Stimulated activated CD4-positive, alpha-beta T cell treated with anti-CD3 and anti-CD28 coated beads, Interleukin-1b, Interleukin-23, amount 100 ng/mL, for 4 hours (primary cell): Measurements from ENCODE around the gene MOGAT1.
"Not testable (repeated sequence)": the region's sequence is repeated elsewhere in the genome, so short reads cannot be mapped to it uniquely, and the experiment has no call there.

ENCODE experiments used
- DNase-seq, 2 donors: peaks; one replicate each; pipeline ENCODE4 v3.0.0-alpha.2; 2020; ENCODE audit warnings: low read depth in 2 of 2

Gene MOGAT1

DNA sequence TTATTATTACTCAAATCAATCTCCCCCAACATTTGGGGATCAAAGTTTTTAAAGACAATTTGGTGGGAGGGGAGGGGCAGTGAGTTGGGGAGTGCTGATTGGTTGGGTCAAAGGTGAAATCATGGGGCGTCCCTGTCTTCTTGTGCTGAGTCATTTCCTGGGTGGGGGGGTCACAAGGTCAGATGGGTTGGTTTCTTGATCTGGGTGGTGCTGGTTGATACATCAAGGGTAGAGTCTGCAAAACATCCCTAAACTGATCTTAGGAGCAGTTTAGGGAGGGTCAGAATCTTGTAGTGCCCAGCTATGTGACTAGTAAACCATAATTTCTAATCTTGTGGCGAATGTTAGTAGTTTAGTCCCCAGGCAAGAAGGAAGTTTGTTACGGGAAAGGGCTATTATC lies 67.4 kb downstream of the MOGAT1 start:
- DNase-seq, result no peak

DNA sequence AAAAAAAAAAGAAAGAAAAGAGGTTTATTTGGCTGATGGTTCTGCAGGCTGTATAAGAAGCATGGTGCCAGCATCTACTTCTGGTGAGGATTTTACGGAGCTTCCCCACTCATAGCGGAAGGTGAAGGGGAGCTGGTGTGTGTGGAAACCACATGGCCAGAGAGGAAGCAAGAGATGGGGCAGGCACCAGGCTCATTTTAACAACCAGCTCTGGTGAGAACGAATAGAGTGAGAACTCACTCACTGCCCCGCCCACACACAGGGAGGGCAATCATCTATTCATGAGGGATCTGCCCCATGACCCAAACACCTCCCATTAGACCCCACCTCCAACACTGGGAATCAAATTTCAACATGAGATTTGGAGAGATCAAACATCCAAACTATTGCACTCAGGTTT lies 68.5 kb downstream of the MOGAT1 start:
- DNase-seq, result no peak

DNA sequence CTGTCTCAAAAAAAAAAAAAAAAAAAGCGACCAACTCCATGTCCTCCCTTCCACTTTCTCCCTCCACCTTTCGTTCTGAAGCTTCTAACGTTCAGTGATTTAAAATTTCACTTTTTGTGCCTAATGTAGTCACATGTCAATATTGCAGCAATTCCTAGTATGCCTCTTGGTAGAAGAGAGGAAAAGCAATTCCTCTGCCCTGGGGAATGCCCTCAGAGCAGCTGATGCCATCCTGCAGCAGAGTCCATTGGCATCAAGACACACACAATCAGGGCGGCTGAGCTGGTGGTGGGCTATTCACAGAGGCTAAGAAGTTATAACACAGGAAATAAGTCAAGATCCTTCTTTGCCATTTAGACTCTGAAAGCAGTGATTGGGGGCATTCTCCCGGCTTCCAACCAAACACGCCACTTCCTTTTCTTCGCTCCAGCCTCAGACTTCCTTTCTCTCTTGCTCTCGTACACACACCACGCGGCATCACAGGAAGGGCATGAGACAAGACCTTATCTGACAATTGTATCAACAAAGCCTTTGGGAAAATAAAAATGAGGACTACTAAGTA lies 71.9 kb downstream of the MOGAT1 start:
- no peak for DNase-seq

DNA sequence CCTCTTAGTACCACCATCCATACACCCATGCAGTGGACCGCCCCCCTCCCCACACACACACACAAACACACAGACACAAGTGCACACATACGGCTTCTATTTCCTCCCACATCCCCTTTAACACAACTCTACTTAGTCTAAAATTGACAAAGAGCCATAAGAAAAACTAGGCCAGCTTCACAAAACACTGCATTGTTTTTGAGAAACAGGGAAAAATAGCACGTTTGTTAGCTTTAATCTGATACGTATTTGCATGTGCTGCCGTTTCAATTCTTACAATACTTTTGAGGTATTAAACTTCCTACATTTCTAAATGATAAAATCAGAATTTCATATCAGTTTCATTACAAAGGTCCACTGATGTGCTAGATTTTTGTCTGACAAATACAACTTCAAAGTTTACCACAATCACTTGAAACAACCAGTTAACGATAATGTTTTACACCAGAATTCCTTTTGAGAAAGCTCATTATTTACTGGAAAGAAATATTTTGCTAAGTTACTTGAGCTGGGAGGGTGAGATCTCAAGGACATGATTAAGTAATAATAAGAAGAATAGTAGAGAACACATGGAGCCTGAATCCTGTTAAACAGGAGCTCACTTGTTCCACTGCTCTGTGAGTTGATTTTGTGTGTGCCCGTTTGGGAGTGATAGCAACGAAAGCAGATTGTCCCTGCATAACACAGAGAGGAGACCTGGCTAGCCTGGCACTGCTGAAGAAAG lies 74.5 kb downstream of the MOGAT1 start:
- no peak for DNase-seq

DNA sequence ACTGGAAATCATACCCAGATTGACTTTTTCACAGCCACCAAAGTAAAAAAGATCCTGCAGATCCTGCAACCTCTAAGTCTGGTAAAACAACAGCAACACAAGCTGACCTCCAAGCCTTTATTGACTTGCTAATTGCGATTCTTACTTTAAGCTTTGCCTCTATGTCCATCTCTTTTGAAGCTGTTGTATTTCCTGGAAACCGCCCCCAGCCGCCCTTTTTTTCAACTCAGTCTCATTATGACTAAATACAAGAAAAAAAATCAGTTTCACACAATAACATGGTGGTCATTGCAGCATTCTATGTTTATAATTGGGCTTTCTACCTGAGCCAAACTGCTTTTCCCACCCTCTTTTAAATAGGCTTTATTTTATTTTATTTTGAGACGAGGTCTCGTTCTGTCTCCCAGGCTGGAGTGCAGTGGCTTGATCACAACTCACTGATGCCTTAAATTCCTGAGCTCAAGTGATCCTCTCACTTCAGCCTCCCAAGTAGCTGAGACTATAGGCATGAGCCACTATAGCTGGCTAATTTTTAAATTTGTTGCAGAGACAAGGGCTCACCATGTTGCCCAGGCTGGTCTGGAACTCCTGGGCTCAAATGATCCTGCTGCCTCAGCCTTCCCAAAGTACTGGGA lies 76.2 kb downstream of the MOGAT1 start:
- no peak for DNase-seq

DNA sequence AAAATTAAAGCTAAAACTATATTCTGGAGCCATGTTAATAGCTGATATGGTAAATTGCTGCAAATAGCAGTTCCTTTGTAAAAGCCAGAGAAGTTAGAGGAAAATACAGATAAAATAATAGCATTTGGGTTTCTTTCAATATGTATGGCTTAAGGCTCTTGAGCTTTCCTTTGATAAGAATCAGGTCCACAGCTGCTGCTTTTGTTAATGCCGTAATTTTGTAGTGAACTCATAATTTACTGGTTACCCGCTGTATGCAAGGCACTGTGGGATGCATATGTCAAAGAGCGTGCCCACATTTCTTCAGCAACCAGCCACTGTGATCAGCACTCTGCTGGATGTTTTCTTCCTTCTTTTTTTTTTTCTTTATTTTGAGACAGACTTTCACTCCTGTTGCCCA lies 79.1 kb downstream of the MOGAT1 start:
- no peak for DNase-seq

DNA sequence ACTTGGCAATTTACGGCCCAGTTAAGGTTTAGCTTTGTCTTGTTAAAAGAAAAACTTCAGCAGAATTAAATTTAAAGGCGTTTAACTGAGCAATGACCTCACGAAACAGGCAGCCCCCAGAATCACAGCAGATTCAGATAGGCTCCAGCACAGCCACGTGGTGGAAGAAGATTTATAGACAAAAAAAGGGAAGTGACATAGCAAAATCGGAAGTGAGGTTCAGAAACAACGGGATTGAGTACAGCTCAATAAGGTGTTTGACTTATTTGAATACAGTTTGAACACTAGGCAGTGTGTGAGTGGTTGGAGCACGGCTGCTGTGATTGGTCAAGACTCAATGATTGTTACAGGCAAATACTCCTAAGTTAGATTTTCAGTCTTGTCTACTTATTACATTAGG lies 79.8 kb downstream of the MOGAT1 start:
- no peak for DNase-seq

DNA sequence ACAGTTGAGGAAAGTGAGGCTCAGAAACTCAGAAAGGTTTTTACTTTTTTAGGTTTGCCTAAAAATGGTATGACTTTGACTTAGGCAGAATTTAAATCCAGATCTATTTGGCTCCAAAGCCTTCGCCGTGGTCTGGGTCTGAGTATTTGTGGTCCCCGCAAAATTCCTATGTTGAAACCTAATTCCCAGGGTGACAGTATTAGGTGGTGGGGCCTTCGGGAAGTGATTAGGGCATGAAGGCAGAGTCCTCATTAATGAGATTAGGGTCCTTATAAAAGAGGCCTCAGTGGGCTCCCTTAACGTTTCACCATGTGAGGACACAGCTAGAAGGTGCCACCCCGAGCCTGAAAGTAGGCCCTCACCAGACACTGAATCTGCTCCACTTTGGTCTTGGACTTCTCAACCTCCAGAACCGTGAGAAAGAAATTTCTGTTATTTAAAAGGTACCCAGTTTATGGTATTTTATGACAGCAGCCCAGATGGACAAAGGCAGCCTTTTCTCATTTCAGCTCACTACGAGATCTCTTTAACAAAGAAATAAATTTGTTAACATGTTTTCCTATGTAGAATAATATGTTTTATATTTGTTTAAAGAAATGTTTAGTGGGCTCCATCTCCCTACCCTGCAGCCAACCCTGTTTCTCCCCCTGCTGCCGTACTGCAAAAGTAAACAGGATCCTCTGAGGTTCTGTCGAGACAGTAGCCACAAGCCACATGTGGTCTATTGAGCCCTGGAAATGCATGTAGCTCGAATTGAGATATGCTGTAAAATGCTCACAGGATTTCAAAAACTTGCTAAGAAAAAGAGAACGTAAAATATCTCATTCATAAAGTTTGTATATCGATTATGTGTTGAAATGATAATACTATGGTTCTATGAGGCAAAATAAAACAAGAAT lies 80.6 kb downstream of the MOGAT1 start:
- no peak for DNase-seq

DNA sequence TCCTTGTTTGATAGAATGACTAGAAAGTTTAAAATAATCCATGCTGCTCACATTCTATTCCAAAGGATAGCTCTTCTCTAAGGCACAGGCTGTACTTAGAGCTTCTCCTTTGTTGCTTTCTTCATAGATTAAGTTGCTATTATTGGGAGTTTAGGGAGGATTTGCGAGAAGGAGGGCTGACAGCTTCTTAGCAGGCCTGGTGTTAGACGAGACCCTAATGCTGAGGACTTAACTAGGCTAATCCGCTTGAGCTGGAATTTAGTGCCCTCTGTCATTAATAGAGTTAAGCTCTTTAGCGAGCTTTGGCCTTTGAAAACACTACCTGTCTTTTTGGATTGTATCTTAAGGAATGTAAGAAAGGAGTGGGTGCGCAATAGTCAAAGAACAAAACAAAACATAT lies 81.3 kb downstream of the MOGAT1 start:
- DNase-seq, result no peak

DNA sequence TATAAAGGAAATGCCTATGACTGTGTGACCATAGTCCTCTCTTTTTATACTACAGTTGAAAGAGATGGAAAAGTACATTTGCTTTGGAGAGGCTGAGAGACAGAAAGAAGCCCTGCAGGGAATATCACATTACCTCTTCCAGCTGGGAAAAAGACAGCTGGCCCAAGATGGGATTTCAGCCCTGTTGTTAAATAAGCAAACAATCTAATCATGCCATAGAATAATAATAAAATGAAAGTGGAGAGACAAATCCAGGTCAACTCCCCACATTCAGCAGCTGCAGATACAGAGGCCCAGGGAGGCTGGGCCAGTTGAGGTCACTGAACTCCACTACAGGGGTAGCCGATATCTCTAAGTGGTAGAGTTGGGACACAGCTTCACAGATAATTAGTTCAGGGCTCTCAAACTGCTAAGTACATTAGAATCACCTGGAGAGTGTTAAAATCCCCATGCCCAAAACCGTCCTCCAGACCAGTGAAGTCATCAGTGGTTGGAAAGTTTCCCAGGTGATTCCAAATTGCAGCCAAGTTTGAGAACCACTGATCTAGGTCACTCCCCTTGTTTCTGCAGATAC lies 81.9 kb downstream of the MOGAT1 start:
- DNase-seq, result no peak

DNA sequence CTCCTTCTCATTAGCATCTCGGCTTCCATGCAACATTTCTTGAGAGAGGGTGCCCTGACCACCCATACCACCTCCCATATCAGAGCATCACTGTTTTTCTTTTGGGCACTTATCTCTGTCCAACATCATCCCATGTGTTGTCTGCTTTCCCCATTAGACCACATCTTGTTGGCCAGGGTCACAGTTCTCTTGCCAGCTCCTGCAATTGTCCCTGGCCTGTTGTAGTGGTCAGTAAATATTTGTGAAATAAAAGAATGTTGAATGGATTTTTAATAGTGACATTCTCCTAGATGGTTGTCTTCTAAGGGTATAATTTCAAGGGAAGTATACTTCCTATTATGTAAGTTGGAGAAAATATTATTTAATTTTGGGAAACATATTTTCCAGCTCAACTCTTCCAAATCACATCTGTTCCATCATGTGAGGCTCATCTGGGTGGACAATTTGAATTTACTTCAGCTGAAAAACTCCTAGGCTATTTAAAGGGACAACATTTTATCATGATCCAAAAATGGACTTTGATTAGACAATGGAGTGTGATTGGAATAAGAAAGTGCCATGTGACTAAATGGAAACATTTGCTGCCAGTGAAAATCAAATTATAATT lies 83.0 kb downstream of the MOGAT1 start:
- DNase-seq, result no peak

DNA sequence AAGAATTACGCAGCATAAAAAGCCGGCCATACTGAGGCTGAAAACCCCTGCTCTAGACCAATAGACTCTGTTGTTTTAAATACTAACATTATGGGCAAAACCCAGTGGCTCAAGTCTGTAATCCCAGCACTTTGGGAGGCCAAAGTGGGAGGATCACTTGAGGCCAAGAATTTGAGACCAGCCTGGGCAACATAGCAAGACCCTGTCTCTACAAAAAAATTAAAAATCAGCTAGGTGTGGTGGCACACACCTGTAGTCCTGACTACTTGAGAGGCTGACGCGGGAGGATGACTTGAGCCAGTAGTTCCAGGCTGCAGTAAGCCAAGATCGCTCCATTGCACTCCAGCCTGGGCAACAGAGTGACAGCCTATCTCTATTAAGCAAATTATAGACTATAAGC lies 84.1 kb downstream of the MOGAT1 start:
- DNase-seq, result not testable (repeated sequence)

DNA sequence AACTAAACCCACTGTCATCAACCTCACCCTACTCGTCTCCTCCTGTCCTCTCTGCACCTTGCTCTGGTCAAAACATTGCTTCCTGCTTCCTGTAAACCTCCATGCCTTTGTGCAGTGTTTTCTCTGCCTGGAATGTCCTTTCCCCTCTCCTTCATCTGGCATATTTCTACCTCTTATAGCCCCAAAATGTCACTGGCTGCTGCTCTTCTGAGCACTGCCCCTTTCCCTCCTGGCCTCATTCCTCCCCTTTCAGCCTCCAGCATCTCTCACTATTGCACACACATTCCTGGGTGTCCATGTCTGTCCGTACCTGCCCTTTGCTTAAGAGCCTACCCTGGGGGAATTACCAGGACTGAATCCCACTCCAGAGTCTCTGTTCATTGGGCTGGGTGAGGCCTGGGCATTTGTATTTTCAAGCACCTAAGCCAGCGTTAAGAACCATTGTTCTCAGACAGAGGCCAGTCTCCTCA lies 84.9 kb downstream of the MOGAT1 start:
- DNase-seq, result no peak

DNA sequence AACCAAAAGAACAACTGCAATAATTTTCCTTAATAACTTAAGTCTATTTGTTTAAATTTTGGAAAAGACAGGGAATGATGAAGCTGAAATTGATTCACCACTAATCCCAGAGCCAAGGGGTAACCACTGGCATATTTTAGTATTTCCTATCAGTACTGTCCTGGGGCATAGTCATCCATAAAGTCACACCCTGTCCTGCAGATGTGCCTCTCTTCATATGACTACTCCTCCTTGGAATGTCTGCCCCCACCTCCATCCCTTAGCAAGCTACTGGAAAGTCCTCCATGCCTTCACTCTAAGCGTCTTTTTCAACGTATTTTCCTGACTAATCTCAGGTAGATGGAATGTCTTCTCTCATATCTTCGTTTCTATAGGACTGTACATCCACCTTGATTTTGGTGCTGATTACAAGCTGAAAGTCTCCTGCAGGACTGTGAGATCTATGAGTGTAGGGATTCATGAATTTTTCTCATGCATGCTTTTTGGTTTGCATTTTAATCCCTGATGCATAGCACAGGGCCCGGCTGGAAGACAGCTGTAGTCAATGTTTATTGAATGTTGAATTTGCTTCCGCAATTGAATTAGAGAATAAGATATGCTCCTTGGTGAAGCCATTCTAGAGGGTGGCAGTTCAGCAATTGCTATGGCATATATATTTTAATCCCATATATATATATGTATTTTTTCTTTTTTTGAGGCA lies 85.6 kb downstream of the MOGAT1 start:
- DNase-seq, result no peak
